Right atrium auricular region (tissue), 2 donors: Measurements from ENCODE around the gene IGFBP2. TPM values are rescaled to one million over a fixed set of nuclear protein-coding genes. Genes with fewer than 3 reads are reported as not detected.

Experiments used
- DNase-seq: peaks from one replicate; pipeline ENCODE4 v3.0.0-alpha.2; 2019; ENCODE audit warnings: low spot score
- H3K27ac ChIP-seq, 2 donors: fragments of 200-600 bp; sonication (generic); 1 replicate in 1 of 2; 2 replicates in 1 of 2; pipeline ENCODE4 v1.5.1; 2016 to 2019
- H3K27me3 ChIP-seq, 2 donors: fragments of 200-600 bp; sonication (generic); one replicate each; pipeline versions ENCODE4 v1.5.1 to v1.6.0; 2017 to 2019
- H3K36me3 ChIP-seq: fragments of 200-600 bp; sonication (generic); one replicate; pipeline ENCODE4 v1.5.1; 2016
- H3K4me1 ChIP-seq, 2 donors: fragments of 200-600 bp; sonication (generic); one replicate each; pipeline versions ENCODE4 v1.5.1 to v1.6.0; 2017 to 2019
- H3K4me3 ChIP-seq, 2 donors: fragments of 200-600 bp; sonication (generic); 1 replicate in 1 of 2; 2 replicates in 1 of 2; pipeline ENCODE4 v1.5.1; 2017 to 2019; ENCODE audit warnings: mild to moderate bottlenecking in 1 of 2, moderate library complexity in 1 of 2
- H3K9me3 ChIP-seq, 2 donors: fragments of 200-600 bp; sonication (generic); one replicate each; pipeline ENCODE4 v1.5.1; 2019
- total RNA-seq, 2 donors: library from RNA; depleted of rRNA; stranded (reverse); fragments of >200 nt; gene quantifications; one replicate each; pipeline ENCODE4 v1.1.0, GENCODE V29; 2016
- TF ChIP-seq, protein P1 (sequence below), 2 donors: fragments of 200-600 bp; sonication (generic); IDR thresholded peaks; one replicate each; pipeline ENCODE4 v1.5.1; 2019; ENCODE audit warnings: antibody characterized with exemption in 2 of 2

Gene IGFBP2
- total RNA-seq, 2 donors from 2014 or later = 255 to 508 TPM

DNA sequence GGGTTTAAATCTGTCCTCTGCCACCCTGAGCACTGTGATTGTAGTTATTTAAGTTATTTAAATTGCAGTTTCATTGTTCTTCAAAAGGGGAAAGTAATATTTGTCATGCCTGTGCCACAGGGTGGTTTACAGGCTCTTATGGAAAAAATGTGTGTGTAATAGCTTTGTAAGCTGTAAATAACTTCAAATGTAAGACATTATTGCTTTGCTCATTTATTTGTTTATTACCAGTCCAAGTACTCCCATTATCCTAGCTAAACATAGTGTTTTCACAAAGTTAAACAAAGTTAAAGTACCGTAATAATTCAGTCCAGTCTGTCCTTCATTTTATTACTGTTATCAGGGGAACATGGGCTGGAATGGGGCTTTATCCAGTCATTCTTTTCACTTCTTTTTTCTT is 43.4 kb upstream of the IGFBP2 start:
- H3K36me3 ChIP-seq = no peaks in the 10 kb centered on the region
- H3K4me3 ChIP-seq = no peak overlapping the region
- H3K9me3 ChIP-seq = no peaks in the 10 kb centered on the region
- H3K4me1 ChIP-seq = peaks cover 0 to 20% of the 10 kb centered on the region in 2 donors
- H3K27me3 ChIP-seq = no peaks in the 10 kb centered on the region
- peak overlapping the region in 1 of 2 donors; percentile 62 for H3K27ac ChIP-seq
- DNase-seq = no peak
- TF ChIP-seq, protein P1, sequence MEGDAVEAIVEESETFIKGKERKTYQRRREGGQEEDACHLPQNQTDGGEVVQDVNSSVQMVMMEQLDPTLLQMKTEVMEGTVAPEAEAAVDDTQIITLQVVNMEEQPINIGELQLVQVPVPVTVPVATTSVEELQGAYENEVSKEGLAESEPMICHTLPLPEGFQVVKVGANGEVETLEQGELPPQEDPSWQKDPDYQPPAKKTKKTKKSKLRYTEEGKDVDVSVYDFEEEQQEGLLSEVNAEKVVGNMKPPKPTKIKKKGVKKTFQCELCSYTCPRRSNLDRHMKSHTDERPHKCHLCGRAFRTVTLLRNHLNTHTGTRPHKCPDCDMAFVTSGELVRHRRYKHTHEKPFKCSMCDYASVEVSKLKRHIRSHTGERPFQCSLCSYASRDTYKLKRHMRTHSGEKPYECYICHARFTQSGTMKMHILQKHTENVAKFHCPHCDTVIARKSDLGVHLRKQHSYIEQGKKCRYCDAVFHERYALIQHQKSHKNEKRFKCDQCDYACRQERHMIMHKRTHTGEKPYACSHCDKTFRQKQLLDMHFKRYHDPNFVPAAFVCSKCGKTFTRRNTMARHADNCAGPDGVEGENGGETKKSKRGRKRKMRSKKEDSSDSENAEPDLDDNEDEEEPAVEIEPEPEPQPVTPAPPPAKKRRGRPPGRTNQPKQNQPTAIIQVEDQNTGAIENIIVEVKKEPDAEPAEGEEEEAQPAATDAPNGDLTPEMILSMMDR (IDR thresholded peaks at IDR 0.05) = no peak

DNA sequence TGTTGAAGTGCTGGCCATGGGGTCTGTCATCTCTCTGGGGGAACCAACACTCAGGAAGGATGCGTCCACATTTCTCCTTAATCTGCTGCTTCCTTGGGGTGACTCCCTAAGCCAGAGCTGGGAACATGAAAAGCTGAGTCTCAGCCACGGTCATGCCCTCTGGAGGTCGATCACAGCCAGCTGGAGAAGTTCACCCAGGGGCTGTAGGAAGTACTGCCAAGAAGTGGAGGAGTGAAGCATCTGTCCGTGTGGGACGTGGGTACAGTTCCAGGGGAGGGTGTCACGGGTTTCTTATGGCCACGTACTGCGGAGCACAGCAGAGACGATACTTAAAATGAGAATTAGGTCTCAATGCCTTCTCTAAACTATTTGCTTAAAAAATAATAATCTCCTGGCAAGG is 42.4 kb upstream of the IGFBP2 start:
- Histone ChIP-seq H3K27ac (peak overlapping the region; percentile 43 to 62), H3K9me3 (no peaks in the 10 kb centered on the region)
- peak; percentile 71 for DNase-seq

DNA sequence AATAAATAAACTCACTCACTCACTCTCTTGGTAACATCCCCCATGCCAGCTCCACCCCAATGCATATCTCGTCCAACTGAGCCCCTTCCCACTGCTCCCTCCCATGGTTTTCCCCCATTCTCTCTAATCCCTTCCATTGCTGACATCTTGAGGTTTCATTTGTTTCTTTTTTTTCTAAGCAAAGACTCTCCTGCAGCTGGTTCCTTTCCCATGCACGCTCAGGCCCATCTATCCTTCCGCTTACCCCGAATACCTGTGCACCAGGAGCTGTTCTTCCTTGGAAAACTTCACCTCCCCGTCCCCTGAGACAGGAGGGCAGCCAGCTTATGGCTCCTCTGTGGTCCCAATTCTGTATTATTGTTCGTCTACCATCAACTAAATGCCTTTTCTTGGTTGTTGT is 41.7 kb upstream of the IGFBP2 start:
- DNase-seq = no peak
- no peak overlapping the region for H3K27ac ChIP-seq
- no peaks in the 10 kb centered on the region for H3K27me3 ChIP-seq
- H3K4me1 ChIP-seq = peaks cover 0 to 31% of the 10 kb centered on the region in 2 donors
- no peak overlapping the region for H3K4me3 ChIP-seq
- no peaks in the 10 kb centered on the region for H3K9me3 ChIP-seq
- TF ChIP-seq, protein P1 (IDR thresholded peaks at IDR 0.05) = no peak
- H3K36me3 ChIP-seq = no peaks in the 10 kb centered on the region

More for the DNA sequence above, 42.4 kb upstream of the IGFBP2 start:
- Histone ChIP-seq H3K27me3 (no peaks in the 10 kb centered on the region), H3K4me3 (no peak overlapping the region), H3K4me1 (peaks cover 0 to 24% of the 10 kb centered on the region in 2 donors), H3K36me3 (no peaks in the 10 kb centered on the region)
- TF ChIP-seq, protein P1 (IDR thresholded peaks at IDR 0.05) = no peak

DNA sequence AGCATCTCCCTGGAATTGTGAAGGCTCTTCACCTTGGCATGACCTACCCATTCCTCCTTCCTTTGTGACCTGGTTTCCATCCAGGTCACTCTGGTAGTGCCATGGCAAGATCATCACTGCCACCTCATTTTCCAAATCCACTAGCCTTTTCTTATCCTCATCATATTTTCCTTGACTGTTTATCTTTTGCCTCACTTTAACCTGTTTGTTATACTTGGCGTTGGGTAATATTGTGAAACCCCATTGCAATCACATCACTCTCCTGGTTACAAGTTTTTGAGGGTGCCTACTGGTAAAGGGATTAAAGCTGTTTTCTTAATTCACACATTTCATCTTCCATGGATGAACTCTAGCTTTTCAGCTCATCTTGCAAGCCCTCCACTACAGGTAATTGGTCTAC is 39.1 kb upstream of the IGFBP2 start:
- no peaks in the 10 kb centered on the region for H3K9me3 ChIP-seq
- DNase-seq = no peak
- H3K27ac ChIP-seq = no peak overlapping the region
- H3K4me3 ChIP-seq = no peak overlapping the region
- H3K4me1 ChIP-seq = peaks cover 0 to 50% of the 10 kb centered on the region in 2 donors
- TF ChIP-seq, protein P1 (IDR thresholded peaks at IDR 0.05) = no peak
- no peaks in the 10 kb centered on the region for H3K36me3 ChIP-seq
- H3K27me3 ChIP-seq = no peaks in the 10 kb centered on the region

DNA sequence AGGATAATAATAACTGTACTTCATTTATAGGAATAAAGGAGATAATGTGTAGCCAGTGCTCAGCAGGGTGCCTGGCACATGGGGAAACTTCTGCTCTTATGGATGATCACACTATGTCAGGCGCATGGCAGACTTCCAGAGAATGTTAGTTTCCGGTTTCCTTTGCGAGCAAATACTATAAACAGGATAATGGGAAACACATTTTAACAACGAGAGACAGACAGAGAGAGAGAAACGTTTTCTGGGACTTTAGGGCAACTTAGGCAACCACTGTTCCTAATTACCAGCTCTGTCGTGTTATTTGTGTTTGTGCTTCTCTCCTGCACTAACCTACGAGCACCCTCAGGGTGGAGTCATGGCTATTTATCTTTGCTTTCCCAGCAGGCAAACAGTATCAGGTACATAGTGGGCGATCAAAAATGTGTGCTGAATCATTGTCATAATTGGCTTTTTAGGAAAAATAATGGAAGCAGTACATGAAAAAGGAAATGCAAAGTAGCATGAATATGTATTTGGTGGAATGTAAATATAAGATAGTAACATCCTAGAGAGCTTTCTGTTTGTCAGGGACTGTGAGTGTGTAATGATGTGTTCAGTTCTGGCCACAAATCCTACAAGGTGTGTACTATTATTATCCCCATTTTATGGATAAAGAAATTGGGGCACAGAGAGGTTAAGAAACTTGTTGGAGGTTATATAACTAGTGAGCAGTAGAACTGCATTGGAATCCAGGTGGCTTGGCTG is 36.8 kb upstream of the IGFBP2 start:
- no peak overlapping the region for H3K4me3 ChIP-seq
- no peak overlapping the region for H3K27ac ChIP-seq
- DNase-seq = no peak

More for the DNA sequence above, 36.8 kb upstream of the IGFBP2 start:
- no peaks in the 10 kb centered on the region for H3K36me3 ChIP-seq
- H3K9me3 ChIP-seq = no peaks in the 10 kb centered on the region
- TF ChIP-seq, protein P1 (IDR thresholded peaks at IDR 0.05) = no peak
- H3K27me3 ChIP-seq = no peaks in the 10 kb centered on the region
- H3K4me1 ChIP-seq = peaks cover 0 to 30% of the 10 kb centered on the region in 2 donors
